Globus pallidus (tissue), 1 donor: ENCODE data around the gene LATS2.
"Not testable (repeated sequence)": the region's sequence is repeated elsewhere in the genome, so short reads cannot be mapped to it uniquely, and the experiment has no call there.

Source experiments
- DNase-seq: peaks from one replicate; pipeline ENCODE4 v3.0.0-alpha.2; 2015; ENCODE audit warnings: low spot score

Gene LATS2

DNA sequence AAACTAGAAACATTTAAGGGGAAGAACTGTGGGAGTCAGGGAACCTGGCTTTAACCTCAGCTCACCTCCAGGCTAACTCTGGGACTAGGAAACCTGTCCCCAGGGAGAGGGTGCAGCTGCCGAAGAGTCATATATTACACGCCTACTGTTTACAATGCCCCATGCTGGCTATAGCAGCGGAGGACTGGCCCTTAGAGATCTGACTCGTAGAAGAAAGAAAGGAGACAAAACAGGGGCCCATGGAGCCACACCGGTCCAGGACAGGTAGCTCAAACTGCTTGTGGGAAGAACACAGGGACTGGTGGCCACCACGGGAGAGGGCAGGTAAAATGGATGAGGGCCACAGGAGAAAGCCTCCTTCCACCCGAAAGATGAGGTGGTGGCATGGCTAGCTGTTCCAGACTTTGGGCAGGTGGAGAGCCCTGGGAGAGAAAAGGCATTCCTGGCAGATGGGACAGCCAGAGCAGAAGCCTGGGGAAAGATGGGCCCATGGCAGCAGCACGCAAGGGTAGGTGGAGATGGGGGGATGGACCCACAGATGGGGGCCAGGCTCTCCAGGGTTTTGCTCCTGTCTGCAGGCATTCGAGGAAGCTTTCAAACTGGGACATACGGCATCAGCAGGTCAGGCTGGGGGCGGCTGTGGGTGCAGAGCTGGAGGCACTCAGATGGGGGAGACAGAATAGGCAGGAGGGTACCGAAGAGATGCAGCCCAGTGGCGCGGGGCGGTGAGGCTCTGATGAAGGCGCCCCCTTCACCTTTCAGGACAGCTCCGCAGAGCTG is 69.5 kb downstream of the LATS2 start:
- no peak for DNase-seq

DNA sequence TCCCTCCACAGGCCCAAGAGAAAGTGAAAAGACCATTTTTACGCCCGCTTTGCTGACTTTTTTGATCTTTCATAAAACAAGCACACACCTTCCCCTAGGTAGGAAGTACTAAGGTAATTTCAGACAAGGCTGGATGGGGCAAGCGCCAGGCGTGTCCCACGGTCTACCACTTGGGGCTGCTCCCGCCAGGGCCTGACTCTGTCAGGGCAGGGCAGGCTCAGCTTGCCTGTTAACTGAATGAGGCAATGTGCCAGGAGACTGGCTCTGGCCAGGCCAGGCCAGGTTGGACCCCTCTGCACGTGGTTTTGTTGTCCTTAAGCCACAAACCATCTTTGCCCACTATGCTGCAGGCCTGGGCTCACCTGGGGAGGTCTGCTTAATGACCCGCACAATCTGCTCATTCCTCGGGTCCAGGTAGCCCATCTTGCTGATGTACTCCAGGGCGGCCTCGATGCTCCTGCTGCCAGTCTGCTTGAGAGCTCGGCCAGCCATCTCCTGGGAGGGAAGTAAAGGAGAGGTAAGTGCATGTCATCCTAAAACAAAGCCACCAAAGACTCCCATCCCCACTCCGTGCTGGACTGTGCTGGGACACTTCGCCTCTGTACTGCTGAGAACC is 70.4 kb downstream of the LATS2 start:
- DNase-seq, result no peak

DNA sequence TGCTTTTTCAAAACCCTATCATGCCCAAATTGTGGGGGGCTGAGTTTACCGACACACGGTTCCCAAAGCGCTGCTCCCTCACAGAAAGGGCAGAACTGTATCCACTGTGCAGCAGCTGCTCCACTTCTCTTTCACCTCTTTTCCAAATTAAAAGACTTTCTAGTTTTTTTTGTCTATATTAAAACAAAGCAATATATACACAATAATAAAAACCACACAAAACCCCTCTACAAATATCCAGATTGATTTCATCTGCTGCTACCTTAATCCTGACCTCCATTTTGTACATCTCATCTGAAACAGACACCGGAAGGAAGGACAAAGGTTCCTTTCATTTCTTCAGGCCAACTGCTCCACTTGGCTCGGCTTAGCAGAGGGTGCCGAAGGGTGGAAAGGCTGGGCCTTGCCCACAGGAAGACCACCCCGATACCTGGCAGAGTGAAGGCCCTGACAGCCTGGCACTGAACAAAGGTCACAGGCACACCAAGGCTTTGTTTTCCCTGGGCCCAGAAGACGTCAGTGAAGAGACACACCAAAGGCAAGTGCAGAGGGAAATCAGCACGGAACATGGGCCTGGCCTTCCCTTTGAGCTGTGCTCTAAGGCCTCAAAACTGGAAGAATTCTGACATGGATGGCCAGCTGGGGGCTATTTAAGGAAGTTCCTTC is 71.6 kb downstream of the LATS2 start:
- no peak for DNase-seq

DNA sequence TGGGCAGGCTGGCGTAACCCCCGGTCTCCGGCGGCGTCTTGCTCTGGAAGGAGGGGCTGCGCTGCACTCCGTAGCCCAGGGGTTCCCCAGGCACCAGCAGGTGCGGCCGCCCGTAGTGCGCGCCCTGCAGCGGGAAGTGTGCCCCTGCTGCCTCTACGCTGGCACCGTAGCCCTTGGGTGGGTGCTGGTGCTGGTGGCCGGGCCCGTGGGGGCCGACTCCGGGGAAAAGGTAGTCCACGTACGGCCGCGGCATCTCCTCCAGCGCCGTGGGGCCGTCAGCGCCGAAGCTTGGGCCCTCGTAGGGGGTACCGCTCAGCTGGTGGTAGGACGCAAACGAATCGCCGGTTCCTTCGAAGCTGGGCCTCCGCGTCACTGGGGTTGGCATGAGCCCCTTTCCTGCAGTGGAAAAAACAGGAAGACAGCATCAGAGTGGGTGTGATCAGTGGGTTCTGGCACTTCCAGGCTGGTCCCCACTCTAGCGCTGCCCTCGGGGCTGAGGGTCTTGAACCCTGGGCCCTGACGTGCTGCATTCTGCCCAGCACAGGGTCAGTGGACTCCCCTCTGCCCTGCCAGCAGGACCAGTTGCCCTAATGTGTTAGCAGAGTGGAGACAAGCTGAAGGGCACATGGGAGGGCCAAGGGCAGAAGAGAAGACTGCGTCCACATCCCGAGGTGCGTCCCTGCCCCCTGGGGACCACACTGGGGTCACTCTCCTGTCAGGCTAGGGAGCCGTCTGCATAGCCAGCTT is 72.3 kb downstream of the LATS2 start:
- DNase-seq, result no peak

DNA sequence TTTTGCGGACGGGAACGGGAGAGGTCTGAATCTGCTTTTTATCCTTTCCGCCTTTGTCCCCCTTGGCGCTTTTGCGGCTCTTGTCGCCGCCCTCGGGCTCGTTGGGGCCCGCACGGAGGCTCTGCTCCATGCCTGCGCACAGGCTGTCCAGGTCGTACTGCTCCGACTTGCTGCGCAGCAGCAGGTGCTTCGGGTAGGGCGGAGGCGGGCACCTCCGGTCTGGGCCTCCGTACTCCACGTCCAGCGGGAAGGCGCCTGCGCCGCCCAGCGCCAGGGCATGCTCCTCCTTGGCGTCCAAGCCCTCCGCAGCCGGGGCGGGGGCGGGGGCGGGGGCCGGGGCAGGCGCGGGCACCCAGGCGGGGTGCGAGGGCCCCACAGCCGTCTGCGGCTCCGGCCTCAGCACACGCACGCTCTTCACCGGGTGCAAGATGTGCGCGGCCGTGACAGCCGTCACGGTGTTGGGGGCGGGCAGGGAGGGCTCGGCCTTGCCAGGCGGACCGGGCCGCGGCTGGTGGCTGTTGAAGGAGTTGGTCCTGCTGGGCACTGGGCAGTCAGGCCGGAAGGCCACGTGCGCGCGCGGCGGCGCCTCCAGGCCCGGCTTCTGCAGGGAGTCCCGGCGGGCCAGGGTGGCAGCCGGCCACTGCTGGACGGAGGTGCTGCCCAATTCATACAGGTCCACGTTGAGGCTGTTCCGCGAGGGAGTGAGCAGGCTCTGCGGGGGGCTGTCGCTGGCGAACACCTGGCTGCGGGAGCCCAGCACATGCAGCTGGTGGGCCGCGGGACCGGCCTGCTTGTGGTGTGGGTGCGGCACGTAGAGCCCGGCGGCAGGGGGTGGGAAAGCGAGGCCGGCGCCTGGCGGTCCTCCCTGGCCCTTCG is 73.1 kb downstream of the LATS2 start:
- no peak for DNase-seq

DNA sequence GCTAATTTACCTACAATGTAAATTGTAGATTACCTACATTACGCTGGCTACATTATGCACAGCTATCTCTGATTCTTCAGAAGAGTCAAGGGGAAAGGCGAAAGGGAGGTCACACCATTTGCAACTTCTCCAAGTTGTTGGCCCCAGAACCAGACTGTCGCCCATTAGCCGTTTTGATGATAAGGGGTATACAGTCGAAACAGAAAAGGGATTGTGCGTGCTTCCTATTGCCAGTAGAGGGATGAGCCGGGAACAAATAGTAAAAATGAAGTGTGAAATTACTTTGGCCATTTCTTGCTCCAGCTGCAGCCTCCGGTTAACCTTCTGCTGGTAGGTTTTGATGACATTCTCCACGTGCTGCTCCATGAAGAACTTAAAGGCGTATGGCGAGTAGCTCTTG is 73.8 kb downstream of the LATS2 start:
- DNase-seq, result no peak

DNA sequence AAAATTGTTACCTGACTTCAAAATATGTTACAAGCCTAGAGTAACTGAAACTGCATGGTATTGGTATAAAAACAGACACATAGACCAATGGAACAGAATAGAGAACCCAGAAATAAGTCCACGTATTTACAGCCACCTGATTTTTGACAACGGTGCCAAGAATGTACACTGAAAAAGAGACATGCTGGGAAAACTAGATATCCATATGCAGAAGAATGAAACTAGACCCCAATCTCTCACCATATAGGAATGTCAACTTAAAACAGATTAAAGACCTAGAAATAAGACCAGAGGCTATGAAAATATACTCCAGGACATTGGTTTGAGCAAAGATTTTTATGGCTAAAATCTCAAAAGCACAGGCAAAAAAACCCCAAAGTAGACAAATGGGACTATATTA is 76.5 kb downstream of the LATS2 start:
- DNase-seq, result no peak

DNA sequence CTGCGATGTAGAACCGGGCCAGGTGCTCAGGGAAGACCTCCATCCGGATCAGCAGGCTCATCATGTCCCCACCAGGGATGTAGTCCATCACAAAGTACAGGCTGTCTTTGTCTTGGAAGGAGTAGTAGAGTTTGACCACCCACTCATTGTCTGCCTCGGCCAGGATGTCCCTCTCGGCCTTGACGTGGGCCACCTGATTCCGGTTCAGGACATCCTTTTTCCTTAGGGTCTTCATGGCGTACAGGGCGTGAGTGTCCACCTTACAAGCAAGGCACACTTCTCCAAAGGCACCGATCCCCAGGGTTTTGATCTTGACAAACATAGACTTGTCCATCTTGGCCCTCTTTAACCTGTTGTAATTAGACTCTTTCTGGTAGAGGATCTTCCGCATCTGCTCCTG is 78.0 kb downstream of the LATS2 start:
- no peak for DNase-seq

DNA sequence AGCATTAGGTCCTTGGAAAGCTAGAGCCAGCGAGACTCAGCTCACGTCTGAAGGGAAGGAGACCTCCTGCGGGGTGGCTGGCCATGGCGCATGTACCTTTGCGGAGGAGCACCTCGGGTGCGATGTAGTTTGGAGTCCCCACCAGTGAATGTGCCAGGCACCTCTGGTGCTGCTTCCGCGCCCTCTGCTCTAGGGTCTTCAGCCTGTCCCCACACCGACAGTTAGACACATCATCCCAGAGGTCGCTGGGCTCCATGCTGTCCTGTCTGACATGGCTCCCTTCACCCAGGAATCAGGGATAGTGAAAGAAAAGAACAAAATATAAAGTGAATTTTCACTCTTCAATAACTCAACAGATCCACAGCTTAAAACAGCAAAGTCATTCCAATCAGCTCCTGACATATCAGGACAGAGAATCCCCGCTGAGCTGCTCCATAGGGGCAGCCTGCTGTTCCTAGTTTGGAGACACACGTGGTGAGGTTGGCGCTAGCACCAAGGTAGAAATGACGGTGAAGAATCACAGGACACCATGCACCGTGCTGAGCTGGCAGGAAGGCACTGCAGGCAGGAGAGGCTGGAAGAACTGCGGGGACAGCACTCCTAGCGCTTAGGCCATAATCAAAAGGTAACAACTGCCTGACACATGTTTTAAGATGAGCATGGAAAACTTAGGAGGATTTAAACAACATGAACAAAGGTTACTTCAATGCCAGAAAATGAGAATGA is 79.9 kb downstream of the LATS2 start:
- no peak for DNase-seq

DNA sequence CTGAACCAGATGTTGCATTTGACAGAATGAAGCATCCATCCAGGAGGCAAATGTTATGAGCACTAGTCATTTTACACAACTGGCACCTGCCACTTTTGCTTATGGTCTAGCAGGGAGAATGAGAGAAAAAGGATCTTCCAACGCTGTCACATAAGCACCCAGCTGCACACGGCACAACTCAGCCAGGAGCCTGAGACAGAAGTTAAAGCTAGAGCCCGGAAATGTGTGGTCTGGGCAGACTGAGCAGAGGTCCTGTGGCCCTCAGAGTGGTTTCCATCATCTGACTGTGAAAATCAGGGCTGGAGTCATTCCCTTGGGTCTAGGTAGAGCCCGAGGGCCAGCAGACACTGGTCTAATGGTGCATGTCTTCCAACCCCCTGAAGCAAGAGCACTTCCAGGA is 80.5 kb downstream of the LATS2 start:
- no peak for DNase-seq

DNA sequence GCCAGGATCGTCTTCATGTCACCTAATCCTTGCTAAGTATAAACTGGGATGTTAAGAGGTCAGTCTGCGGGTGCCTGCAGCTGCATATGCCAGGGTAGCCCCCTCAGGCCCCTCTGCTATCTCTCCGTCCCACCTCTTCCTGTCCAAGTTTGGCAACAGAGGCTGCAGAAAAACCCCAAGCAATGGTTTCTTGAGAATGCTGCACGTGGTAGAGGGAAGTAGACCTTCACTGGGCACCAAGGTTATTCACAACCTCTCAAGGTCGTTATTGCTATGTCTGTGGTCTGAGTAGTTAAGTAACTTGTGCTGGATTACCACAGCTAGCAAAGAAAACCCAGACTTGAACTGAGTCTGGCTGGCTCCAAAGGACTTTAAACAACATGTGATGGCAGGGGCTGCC is 81.0 kb downstream of the LATS2 start:
- no peak for DNase-seq

DNA sequence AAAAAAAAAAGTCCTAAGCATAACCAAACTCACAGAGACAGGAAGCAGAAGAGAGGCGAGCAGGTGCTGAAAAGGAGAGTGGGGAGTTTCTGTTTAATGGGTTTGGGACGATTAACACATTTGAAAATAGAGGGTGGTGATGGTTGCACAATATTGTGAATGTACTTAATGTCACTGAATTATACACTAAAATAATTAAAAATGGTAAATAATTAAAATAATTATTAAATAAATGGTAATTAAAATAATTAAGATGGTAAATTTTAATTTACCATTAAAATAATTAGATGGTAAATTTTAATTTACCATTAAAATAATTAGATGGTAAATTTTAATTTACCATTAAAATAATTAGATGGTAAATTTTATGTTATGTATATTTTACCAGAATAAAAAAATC is 84.0 kb downstream of the LATS2 start:
- no peak for DNase-seq

DNA sequence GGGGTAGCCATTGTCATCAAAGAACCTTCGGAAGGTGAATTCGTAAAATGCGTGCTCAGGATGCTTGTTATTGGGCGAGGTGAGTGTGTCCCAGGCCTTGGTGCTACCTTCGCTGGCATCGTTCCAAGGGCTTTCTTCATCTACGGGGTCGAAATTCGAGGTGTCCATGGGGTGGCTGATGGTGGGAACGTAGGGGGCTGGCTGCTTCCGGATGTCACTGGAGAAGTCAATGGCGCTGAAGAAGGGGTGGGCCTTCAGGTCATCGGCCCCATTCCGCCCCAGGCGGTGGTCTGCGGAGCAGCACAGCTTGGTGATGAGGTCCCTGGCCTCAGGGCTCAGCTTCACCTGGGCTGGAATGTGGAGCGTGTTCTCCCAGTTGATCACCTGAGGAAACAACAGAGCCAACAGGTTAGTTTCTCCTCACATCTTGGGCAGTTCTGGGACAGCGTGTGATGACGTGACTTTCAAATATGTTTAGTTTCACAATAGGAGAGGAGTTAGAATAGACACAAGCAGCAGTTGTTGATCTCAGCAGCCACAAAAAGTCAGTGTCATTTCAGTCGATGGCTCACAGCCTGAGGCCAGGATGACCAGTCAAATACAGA is 86.3 kb downstream of the LATS2 start:
- no peak for DNase-seq

DNA sequence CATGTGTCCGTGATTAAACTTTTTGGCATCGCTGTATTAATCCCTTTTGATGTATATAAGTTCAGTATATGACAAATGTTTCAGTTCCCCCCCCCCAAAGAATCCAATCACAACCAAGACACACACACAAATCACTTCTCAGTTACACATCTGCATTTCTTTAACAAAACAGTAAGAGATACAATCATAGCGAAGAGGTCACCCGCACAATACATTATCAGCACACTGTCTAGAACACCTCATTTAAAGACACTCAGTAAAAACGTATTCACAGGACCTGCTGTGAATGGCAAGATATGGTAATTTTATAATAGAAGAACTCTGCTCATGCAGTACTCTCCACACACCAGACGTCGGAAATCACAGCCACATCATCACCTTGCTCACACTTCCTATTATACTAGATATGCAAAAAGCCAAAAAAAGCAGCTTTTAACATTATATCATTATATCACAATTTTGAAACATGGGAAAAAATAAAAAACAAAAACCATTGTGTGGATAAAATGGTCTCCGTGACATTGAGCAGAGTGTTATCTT is 87.4 kb downstream of the LATS2 start:
- DNase-seq, result no peak

DNA sequence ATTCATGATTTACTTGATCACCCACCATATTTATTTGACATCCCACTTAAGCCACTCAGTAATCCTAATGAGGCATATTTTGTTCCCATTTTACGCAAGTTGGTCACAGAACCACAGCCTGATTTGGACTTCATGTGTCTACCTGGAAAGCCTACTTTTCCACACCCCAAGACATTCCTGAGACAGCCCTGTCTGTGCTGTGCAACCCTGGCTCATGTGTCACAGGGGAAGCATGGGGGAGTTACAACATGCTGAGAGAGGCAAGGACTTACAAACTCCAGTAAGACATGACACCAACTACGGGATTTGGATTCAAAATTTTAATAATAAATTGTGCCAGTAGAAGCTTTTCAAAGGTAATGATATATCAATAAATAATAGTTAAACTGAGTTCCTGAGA is 88.7 kb downstream of the LATS2 start:
- no peak for DNase-seq

DNA sequence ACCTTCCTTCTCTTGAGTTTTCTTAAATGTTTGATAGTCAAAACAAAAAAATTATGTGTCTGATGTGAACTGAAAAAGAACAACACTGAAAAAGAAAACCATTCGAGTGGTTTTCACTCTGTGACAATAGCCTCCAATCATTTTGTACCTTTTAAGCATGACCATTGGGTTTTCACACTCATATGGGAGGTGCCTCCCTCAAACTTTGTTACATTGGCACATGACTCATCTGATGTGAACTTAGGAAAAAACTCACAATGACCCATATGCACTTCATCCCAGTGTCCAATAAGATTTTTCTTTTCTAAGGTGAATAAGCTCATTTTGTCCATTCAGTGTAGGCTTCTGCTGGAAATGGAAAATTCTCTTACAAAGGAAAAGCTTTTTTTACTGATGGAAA is 92.2 kb downstream of the LATS2 start:
- DNase-seq, result no peak

DNA sequence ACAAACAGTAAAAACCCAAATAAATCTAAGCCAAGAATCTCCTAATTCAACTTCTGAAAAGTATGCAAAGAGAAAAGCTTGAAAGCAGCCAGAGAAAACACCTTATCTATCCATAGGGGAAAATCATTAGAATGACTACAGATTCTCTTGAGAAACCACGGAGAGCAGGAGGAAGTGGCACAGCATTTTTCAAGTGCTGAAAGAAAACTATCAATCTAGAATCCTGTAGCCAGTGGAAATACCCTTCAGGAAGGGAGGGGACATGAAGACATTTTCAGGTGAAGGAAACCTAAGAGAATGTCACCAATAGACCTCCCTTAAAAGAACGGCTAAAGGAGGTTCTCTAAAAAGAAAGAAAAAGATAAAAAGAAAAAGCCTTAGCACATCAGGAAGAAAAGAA is 92.6 kb downstream of the LATS2 start:
- no peak for DNase-seq

DNA sequence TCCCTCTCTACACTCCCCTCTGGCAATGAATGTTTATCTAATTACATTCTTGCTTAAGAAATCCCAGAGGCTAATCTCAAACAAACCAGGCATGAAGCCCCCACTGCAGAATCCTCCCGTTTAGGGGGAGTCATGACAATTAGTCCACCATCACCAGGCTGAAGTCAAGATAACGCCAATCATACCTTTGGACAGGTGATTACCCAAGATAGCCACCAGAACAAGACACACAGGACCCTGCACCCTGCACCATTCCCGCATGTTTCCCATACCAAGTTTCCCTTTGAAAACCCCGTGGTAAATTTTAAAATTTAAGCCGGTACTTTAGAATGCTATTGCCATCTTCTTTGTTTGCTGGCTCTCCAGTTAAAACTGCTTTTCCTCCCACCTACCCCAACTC is 94.0 kb downstream of the LATS2 start:
- DNase-seq, result no peak

DNA sequence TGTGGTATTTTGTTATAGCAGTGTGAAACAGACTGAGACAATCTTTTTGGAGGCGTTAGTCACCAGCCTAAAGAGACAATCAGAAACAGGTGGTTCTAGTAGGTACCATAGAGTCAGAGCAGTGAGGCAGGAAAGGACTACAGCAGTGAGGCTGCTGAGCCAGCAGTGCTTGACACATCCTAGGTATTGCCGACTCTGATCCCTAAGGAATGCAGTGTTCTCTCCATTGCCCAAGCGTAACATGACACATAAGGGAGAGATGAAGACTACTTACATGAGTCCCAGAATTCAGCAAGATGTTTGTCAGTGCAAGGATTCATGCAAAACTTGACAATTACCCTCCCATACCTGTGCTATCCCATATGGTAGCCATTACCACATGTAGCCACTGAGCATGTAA is 96.5 kb downstream of the LATS2 start:
- DNase-seq, result no peak

DNA sequence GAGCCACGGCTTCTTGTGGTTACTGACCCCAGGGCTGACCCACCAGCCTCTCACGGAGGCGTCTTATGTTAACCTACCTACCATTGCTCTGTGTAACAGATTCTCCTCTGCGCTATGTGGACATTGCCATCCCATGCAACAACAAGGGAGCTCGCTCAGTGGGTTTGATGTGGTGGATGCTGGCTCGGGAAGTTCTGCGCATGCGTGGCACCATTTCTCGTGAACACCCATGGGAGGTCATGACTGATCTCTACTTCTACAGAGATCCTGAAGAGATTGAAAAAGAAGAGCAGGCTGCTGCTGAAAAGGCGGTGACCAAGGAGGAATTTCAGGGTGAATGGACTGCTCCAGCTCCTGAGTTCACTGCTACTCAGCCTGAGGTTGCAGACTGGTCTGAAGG is 99.7 kb downstream of the LATS2 start:
- DNase-seq, result not testable (repeated sequence)
